GM19035 (cell line): ENCODE measurements around the gene C12orf60.

ENCODE experiments used
- ATAC-seq: cut with Tn5 transposase; IDR thresholded peaks from one replicate; pipeline ENCODE4 v1.9.1; 2021; ENCODE audit not compliant: unreplicated experiment

C12orf60 gene

GRCh38 chr12:14871247-14871646 is 67.8 kb downstream of the C12orf60 start:
- no peak for ATAC-seq

GRCh38 chr12:14871886-14872285 is 68.4 kb downstream of the C12orf60 start:
- ATAC-seq: no peak

DNA sequence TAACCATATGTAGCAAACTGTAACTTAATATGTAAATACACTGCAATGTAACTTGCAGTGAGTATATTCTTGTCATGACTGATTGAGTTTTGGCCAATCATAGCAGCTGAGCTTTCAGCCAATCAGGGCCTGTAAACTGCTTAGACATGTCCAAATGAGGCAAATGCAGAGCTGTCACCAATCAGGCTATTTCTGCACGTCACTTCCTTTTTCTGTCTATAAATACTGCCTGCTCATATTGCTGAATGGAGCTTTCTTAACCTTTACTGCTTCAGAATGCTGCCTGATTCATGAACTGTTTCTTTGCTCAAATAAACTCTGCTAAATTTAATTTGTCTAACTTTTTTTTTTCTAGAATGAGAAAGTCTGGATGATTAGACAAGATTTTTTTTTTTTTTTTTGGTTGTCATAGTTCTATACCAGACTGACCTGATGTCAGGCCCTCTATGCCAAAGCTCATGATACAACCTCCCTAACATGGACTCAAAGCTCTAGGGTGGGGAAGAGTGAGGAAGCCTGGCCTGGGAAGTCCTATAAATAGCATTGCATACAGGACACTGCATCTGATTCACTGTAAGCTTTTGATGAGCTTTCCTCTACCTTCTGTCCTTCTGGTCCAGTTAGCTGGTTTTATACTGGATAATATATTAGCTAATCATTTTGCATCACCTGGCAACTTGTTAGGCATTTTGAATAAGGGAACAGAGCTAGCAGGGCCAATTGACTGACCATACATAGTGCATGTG is 70.1 kb downstream of the C12orf60 start:
- ATAC-seq: no peak
